ENCODE data around the gene SLC9A5. TPM values are rescaled to one million over a fixed set of nuclear protein-coding genes. Genes with fewer than 3 reads are reported as not detected.
A peak's percentile ranks its signal among the peaks of the same experiment; 100 is the strongest.

The SLC9A5 gene
- total RNA-seq, 2 donors from 2014 or later = 7.6 to 7.9 TPM

DNA sequence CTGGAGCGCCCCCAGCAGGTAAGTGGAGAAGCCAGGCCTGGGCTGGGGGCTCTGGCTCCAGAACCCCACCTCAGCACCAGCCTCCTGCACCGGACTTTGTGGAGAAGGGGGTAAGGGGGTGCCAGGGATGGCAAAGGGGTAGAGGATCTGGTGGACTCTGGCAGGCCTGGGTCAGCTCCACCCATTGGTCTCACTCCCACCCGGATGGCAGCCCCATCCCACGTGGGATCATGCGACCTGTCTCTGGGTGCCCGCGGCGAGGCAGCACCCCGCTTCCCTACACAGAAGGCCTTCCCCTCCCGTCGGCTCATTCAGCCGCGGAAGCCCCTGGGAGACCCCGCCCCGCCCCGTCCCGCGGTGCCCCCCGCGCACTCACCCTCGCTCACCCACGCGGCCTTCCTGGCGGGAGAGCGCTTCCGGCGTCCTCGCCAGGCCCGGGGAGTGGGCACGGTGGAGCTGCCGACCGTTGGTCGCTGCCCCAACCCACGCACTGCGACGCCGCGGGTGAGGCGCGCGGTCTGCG is 30.1 kb downstream of the SLC9A5 start:
- ATAC-seq (replicated peaks in 1 of 2) (peak; percentile 60 to 64), DNase-seq (peak in 1 of 2 donors; percentile 70)
- H3K36me3 Mint-ChIP-seq (ENCODE audit: insufficient read depth in 2 of 2) = peaks cover 0 to 12% of the 10 kb centered on the region in 2 donors
- H3K4me3 Mint-ChIP-seq = peak overlapping the region; percentile 90 to 91
- no peaks in the 10 kb centered on the region for H3K27me3 Mint-ChIP-seq (ENCODE audit: low read depth)
- H3K27ac Mint-ChIP-seq = no peak overlapping the region
- no peaks in the 10 kb centered on the region for H3K9me3 Mint-ChIP-seq
- H3K4me1 Mint-ChIP-seq (ENCODE audit: low read depth) = peaks cover 17% of the 10 kb centered on the region

DNA sequence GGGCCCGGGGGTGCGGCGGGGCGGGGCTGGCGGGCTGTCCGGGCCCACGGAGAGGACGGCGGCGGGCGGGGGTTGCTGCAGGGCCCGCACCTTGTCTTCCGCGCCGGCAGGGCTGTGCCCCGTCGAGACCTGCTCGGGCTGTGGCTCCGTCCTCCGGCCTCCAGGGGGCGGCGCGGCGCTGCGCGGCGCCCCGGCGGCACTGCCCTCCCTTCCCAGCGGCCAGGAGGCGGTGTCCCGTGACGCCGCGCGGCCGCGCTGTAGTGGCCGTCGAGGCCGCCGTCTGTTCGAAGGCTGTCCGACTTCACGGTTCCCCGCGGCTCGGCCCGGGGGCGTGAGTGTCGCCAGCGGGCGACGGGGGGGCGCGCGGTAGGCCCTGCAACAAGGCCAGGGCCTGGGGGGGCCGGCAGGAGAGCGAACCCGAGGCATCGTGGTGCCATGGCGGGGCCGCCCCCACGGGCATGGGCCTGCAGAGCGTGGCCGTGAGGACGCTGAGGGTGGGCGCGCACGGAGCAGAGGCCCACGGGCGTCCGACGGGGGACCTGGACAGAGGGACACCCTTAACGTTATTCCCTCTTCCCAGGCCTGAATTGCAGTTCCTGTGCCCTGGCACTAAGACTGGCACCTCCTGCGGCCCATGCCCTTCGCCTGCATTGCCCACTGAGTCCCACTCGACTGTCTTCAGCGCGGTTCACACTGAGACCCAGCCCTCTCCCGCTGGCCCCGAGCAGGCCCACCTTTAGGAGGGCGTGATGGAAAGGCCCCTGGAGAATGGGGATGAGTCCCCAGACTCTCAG is 30.7 kb downstream of the SLC9A5 start, which contains the start of gene PLEKHG4:
Gene PLEKHG4, plus strand, starts transcription at position 237 of the 794 bp plus-strand sequence. Its CDS starts 513 bp downstream, at position 750.
- H3K27ac Mint-ChIP-seq = no peak within 1 kb of the TSS
- H3K27me3 Mint-ChIP-seq (ENCODE audit: low read depth) = no peaks in the 10 kb centered on the region
- DNase-seq (peak; percentile 89 to 90), ATAC-seq (replicated peaks in 1 of 2) (peak; percentile 92 to 94)
- H3K9me3 Mint-ChIP-seq = no peaks in the 10 kb centered on the region
- H3K4me3 Mint-ChIP-seq = peak within 1 kb of the TSS; percentile 90 to 91
- peaks cover 0 to 12% of the 10 kb centered on the region in 2 donors for H3K36me3 Mint-ChIP-seq (ENCODE audit: insufficient read depth in 2 of 2)
- H3K4me1 Mint-ChIP-seq (ENCODE audit: low read depth) = peaks cover 17% of the 10 kb centered on the region

DNA sequence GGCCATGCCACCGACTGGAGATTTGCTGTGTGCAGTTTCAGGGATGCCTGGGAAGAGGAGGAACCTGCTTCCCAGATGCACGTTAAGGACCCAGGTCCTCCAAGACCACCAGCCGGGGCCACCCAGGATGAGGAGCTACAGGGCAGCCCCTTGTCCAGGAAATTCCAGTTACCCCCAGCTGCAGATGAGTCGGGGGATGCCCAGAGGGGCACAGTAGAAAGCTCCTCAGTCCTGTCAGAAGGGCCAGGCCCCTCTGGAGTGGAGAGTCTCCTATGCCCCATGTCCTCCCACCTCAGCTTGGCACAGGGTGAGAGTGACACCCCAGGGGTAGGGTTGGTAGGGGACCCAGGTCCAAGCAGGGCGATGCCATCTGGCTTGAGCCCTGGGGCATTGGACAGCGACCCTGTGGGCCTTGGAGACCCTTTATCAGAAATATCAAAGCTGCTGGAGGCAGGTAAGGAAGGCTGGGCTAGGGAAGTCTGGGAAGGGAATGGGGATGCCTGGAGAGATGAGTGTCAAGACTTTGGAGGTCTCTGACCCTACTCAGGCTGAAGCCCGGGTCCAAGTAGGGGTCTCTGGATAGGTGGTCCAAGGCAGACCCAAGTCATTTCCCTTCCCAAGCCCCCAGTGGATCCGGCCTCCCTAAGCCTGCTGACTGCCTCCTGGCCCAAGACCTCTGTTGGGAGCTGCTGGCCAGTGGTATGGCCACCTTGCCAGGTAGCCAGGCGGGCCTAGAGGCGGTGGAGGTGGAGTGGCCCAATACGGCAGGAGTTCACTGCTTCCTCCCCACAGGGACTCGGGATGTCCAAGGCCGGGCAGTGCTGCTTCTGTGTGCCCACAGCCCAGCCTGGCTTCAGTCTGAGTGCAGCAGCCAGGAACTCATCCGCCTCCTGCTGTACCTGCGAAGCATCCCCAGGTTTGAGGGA is 31.6 kb downstream of the SLC9A5 start:
- Mint-ChIP-seq H3K27ac (no peak overlapping the region), H3K27me3 (ENCODE audit: low read depth) (no peaks in the 10 kb centered on the region)
- DNase-seq = no peak

DNA sequence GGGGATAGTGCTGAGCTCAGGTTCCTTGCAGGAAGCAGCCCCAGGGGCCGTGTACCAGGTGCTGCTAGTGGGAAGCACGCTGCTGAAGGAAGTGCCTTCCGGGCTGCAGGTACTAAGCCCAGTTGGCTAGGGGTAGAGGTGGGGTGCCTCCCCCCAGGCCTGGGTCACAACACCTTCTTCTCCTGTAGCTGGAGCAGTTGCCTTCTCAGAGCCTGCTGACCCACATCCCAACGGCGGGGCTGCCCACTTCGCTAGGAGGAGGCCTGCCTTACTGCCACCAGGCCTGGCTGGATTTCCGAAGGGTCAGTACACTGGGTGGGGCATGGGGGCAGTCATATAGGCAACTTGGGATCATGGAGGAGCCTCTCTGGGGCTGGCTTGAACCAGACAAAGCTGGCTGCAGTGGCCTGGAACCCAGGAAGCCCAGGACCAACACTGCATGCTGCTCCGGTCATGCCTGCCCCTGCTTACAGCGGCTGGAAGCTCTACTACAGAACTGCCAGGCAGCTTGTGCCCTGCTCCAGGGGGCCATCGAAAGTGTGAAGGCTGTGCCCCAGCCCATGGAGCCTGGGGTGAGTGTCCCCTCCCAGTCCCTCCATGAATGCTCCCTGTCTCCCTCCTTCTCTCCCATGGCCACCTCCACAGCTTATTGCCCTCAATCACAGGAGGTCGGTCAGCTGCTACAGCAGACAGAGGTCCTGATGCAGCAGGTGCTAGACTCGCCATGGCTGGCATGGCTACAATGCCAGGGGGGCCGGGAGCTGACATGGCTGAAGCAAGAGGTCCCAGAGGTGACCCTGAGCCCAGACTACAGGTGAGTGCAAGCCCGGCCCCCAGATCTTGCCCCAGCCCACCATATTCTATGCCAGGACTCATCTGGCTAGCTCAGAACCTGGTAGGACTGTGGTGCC is 33.0 kb downstream of the SLC9A5 start:
- no peak for ATAC-seq (replicated peaks in 1 of 2)
- H3K27ac Mint-ChIP-seq = no peak overlapping the region

More for the DNA sequence above, 31.6 kb downstream of the SLC9A5 start:
- H3K9me3 Mint-ChIP-seq = no peaks in the 10 kb centered on the region
- peak overlapping the region; percentile 34 to 70 for H3K4me3 Mint-ChIP-seq
- H3K36me3 Mint-ChIP-seq (ENCODE audit: insufficient read depth in 2 of 2) = peaks cover 0 to 12% of the 10 kb centered on the region in 2 donors
- no peak for ATAC-seq (replicated peaks in 1 of 2)
- peaks cover 12% of the 10 kb centered on the region for H3K4me1 Mint-ChIP-seq (ENCODE audit: low read depth)

DNA sequence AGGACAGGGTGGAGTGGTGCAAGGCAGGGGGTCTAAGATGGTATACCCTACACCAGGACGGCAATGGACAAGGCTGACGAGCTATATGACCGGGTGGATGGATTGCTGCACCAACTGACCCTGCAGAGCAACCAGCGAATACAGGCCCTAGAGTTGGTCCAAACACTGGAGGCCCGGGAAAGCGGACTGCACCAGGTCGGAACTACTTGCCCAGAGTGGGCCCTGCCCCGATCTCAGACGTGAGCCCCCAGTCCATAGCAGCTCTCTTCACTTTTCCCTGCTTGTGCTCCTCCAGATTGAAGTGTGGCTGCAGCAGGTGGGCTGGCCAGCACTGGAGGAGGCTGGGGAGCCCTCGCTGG is 33.6 kb downstream of the SLC9A5 start:
- Mint-ChIP-seq H3K36me3 (ENCODE audit: insufficient read depth in 2 of 2) (peaks cover 0 to 7% of the 10 kb centered on the region in 2 donors), H3K9me3 (no peaks in the 10 kb centered on the region), H3K4me3 (no peak overlapping the region), H3K27ac (no peak overlapping the region), H3K4me1 (ENCODE audit: low read depth) (peaks cover 6% of the 10 kb centered on the region), H3K27me3 (ENCODE audit: low read depth) (no peaks in the 10 kb centered on the region)
- ATAC-seq (replicated peaks in 1 of 2) = no peak
- no peak for DNase-seq

More for the DNA sequence above, 33.0 kb downstream of the SLC9A5 start:
- Mint-ChIP-seq H3K4me3 (no peak overlapping the region), H3K36me3 (ENCODE audit: insufficient read depth in 2 of 2) (peaks cover 0 to 7% of the 10 kb centered on the region in 2 donors), H3K27me3 (ENCODE audit: low read depth) (no peaks in the 10 kb centered on the region), H3K9me3 (no peaks in the 10 kb centered on the region), H3K4me1 (ENCODE audit: low read depth) (peaks cover 11% of the 10 kb centered on the region)
- DNase-seq = no peak

DNA sequence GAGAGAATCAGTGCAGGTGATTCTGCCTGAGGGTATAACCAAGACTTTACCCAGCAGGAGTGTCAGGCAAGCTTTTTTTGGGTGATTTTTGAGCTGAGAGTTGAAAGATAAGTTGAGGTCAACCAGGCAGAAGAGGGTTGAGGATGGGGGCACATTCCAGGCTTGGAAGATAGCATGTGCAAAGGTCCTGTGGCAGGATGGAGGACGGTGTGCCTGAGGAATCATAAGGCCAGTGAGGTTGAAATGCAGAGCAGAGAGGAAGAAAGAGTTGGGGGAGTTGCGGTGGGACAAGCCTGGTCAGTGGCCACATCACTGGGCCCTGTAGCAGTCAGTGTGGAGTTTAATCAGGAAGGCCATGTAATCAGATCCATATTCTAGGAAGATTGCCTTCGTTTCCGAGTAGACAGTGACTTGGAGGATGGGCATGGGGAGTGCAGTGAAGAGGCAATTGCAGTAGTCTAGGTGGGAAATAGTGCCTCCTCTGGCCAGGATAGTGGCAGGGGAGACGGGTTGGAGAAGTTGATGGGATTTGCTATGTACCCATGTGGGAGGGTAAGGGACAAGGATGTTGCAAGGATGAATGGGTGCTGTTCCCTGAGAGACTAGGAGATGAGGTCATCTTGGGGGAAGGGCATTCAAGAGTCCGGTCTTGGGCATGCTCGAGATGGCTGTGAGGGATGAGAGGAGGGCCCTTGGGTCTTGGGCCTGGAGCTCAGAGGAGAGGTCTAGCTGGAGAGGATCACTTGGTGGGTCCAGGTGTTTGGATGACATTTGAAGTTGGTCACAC is 34.5 kb downstream of the SLC9A5 start:
- no peak for DNase-seq
- Mint-ChIP-seq H3K27ac (no peak overlapping the region), H3K4me3 (no peak overlapping the region), H3K4me1 (ENCODE audit: low read depth) (no peaks in the 10 kb centered on the region), H3K27me3 (ENCODE audit: low read depth) (no peaks in the 10 kb centered on the region), H3K36me3 (ENCODE audit: insufficient read depth in 2 of 2) (peaks cover 0 to 7% of the 10 kb centered on the region in 2 donors), H3K9me3 (no peaks in the 10 kb centered on the region)
- ATAC-seq (replicated peaks in 1 of 2) = no peak

DNA sequence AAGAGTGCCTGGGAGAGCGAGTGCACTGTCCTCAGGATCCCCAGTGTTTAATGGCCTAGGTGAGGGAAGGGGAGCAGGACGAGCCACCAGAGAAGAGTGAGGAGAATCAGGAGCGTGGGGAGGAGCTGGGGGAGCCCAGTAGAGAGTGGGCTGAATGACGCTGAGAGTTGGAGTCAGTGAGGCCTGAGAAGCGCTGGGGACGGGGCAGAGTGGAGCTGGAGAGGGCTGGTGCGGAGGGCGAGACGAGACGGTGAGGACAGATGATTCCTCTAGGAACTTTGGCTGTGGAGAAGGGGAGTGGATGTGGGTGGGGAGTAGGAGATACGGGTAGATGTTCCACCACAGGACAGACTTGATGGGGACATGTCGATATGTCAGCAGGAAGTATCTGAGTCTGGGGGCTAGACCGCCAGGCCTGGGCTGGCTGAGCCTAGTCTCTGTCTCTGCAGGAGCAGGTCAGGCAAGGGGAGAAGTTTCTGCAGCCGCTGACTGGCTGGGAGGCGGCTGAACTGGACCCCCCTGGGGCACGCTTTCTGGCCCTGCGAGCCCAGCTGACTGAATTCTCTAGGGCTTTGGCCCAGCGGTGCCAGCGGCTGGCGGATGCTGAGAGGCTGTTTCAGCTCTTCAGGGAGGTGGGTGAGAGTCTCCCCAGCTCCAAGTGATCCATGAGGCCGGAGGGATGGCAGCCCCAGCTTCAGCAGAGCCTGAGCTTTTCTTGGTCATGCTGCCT is 35.2 kb downstream of the SLC9A5 start:
- H3K4me1 Mint-ChIP-seq (ENCODE audit: low read depth) = no peaks in the 10 kb centered on the region
- DNase-seq (no peak), ATAC-seq (replicated peaks in 1 of 2) (no peak)
- peaks cover 0 to 7% of the 10 kb centered on the region in 2 donors for H3K36me3 Mint-ChIP-seq (ENCODE audit: insufficient read depth in 2 of 2)
- H3K27ac Mint-ChIP-seq = no peak overlapping the region
- no peaks in the 10 kb centered on the region for H3K27me3 Mint-ChIP-seq (ENCODE audit: low read depth)
- H3K4me3 Mint-ChIP-seq = no peak overlapping the region
- no peaks in the 10 kb centered on the region for H3K9me3 Mint-ChIP-seq

DNA sequence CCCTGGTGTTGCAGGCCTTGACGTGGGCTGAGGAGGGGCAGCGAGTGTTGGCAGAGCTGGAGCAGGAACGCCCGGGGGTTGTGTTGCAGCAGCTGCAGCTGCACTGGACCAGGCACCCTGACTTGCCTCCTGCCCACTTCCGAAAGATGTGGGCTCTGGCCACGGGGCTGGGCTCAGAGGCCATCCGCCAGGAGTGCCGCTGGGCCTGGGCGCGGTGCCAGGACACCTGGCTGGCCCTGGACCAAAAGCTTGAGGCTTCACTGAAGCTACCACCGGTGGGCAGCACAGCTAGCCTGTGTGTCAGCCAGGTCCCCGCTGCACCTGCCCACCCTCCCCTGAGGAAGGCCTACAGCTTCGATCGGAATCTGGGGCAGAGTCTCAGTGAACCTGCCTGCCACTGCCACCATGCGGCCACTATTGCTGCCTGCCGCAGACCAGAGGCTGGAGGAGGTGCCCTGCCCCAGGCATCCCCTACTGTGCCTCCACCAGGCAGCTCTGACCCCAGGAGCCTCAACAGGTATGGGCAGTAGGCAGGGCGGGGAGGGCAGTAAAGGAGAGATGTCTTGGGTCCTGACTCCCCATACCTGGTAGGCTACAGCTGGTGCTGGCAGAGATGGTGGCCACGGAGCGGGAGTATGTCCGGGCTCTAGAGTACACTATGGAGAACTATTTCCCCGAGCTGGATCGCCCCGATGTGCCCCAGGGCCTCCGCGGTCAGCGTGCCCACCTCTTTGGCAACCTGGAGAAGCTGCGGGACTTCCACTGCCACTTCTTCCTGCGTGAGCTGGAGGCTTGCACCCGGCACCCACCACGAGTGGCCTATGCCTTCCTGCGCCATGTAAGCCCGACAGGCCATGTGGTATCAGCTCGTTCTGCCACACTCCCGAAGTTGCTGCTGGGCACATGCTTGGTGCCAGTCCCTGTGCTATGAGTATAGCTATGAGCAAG is 36.2 kb downstream of the SLC9A5 start:
- no peak for DNase-seq
- H3K27ac Mint-ChIP-seq = no peak overlapping the region

DNA sequence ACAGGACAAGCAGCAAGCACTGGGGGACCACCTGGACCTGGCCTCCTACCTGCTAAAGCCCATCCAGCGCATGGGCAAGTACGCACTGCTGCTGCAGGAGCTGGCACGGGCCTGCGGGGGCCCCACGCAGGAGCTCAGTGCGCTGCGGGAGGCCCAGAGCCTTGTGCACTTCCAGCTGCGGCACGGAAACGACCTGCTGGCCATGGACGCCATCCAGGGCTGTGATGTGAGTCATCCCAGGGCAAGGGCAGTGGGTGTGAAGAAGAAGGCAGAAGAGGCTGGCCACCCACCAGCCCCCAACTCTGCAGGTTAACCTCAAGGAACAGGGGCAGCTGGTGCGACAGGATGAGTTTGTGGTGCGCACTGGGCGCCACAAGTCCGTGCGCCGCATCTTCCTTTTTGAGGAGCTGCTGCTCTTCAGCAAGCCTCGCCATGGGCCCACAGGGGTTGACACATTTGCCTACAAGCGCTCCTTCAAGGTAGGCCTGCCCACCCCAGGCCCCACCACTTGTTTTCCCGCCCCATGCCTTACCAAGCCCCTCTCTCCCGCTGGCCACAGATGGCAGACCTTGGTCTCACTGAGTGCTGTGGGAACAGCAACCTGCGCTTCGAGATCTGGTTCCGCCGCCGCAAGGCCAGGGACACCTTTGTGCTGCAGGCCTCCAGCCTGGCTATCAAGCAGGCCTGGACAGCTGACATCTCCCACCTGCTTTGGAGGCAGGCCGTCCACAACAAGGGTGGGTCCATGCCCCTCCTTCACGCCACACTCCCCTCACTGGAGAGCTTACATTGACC is 37.9 kb downstream of the SLC9A5 start:
- ATAC-seq (replicated peaks in 1 of 2) (no peak), DNase-seq (no peak)
- Mint-ChIP-seq H3K9me3 (no peaks in the 10 kb centered on the region), H3K36me3 (ENCODE audit: insufficient read depth in 2 of 2) (peaks cover 0 to 7% of the 10 kb centered on the region in 2 donors), H3K4me3 (no peak overlapping the region), H3K27ac (no peak overlapping the region), H3K27me3 (ENCODE audit: low read depth) (no peaks in the 10 kb centered on the region), H3K4me1 (ENCODE audit: low read depth) (peaks cover 17% of the 10 kb centered on the region)

More for the DNA sequence above, 36.2 kb downstream of the SLC9A5 start:
- H3K4me3 Mint-ChIP-seq = no peak overlapping the region
- no peak for ATAC-seq (replicated peaks in 1 of 2)
- H3K4me1 Mint-ChIP-seq (ENCODE audit: low read depth) = peaks cover 8% of the 10 kb centered on the region
- no peaks in the 10 kb centered on the region for H3K9me3 Mint-ChIP-seq
- no peaks in the 10 kb centered on the region for H3K27me3 Mint-ChIP-seq (ENCODE audit: low read depth)
- H3K36me3 Mint-ChIP-seq (ENCODE audit: insufficient read depth in 2 of 2) = peaks cover 0 to 7% of the 10 kb centered on the region in 2 donors

DNA sequence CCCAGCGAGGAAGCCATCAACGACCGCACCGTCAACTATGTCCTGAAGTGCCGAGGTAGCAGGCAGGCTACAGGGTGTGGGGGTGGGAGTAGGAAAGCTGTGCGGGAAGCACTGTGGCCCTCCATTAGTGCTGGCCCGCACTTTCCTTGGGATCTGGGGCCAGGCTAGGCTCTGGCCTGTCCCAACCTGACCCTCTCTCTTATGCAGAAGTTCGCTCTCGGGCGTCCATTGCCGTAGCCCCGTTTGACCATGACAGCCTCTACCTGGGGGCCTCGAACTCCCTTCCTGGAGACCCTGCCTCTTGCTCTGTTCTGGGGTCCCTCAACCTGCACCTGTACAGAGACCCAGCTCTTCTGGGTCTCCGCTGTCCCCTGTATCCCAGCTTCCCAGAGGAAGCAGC is 39.2 kb downstream of the SLC9A5 start:
- Mint-ChIP-seq H3K36me3 (ENCODE audit: insufficient read depth in 2 of 2) (peaks cover 0 to 3% of the 10 kb centered on the region in 2 donors), H3K27ac (no peak overlapping the region), H3K27me3 (ENCODE audit: low read depth) (no peaks in the 10 kb centered on the region), H3K4me3 (no peak overlapping the region), H3K4me1 (ENCODE audit: low read depth) (peaks cover 17% of the 10 kb centered on the region), H3K9me3 (no peaks in the 10 kb centered on the region)
- ATAC-seq (replicated peaks in 1 of 2) = no peak
- DNase-seq = no peak

All from activated T-cell treated with anti-CD3 and anti-CD28 coated beads, Interleukin-2, amount 50 U/mL, for 72 hours (primary cell).